A549 (cell line): Measurements from ENCODE around the gene SPRYD7. TPM values are rescaled to one million over a fixed set of nuclear protein-coding genes. Genes with fewer than 3 reads are reported as not detected.
A peak's percentile ranks its signal among the peaks of the same experiment; 100 is the strongest.

Experiments
- ATAC-seq, 2 experiments: fragments of 200-7000 bp in 1 of 2; fragments of >200 bp in 1 of 2; cut with Nextera tagmentation in 1 of 2; cut with Tn5 transposase in 1 of 2; 3 replicates each; pipeline versions ENCODE4 v1.8.0 to v1.9.1; 2018 to 2020; ENCODE audit warnings: mild to moderate bottlenecking in 1 of 2, moderate library complexity in 1 of 2
- CTCF ChIA-PET: fragments of 300-600 bp; sonication (Branson Sonifier 250); formaldehyde crosslinking; extraction: SDS; loops from one replicate; lab custom pipeline; 2021; ENCODE audit warnings: antibody characterized with exemption, inconsistent platforms; lab: Yijun Ruan, JAX
- POLR2A ChIA-PET: fragments of 350-600 bp; formaldehyde crosslinking; extraction: SDS; loops from one replicate; lab custom pipeline; 2021; ENCODE audit warnings: antibody characterized with exemption, inconsistent platforms; lab: Yijun Ruan, JAX
- DNase-seq, 2 experiments: peaks; one replicate each; pipeline versions ENCODE4 v3.0.0 to v3.0.0-alpha.2; 2011 to 2016; ENCODE audit warnings: low read depth in 1 of 2, low spot score in 1 of 2
- FAIRE-seq: peaks from 2 replicates; lab custom pipeline; 2011; peaks lifted over from hg19 to GRCh38; lab: Jason Lieb, UNC
- H3K27ac ChIP-seq, 2 experiments: fragments of >200 bp; sonication (Bioruptor Twin); formaldehyde crosslinking; 3 replicates each; pipeline ENCODE4 v1.5.1; 2016 to 2017
- H3K4me1 ChIP-seq: fragments of >200 bp; sonication (Bioruptor Twin); formaldehyde crosslinking; 3 replicates; pipeline ENCODE4 v1.6.1; 2016
- H3K4me2 ChIP-seq: fragments of >200 bp; sonication (Bioruptor Twin); formaldehyde crosslinking; 3 replicates; pipeline ENCODE4 v1.6.1; 2016
- H3K4me3 ChIP-seq: fragments of >200 bp; sonication (Bioruptor Twin); formaldehyde crosslinking; 3 replicates; pipeline ENCODE4 v1.5.1; 2016
- H3K9me3 ChIP-seq: fragments of >200 bp; sonication (Bioruptor Twin); formaldehyde crosslinking; 3 replicates; pipeline ENCODE4 v1.6.1; 2016
- ATOH8 ChIP-seq: fragments of 250-450 bp; sonication (Bioruptor Pico); IDR thresholded peaks from 2 replicates; pipeline ENCODE4 v1.5.0; 2020; ENCODE audit warnings: low read depth, mild to moderate bottlenecking, moderate library complexity
- CBX2 ChIP-seq: fragments of 200-600 bp; sonication (generic); IDR thresholded peaks from 2 replicates; pipeline ENCODE4 v1.6.1; 2016; ENCODE audit warnings: low read depth, mild to moderate bottlenecking, borderline replicate concordance
- CEBPB ChIP-seq, 2 experiments: fragments of >200 bp in 1 of 2; sonication (Bioruptor Twin) in 1 of 2; formaldehyde crosslinking in 1 of 2; IDR thresholded peaks; 2 replicates each; pipeline ENCODE4 v1.6.1; 2012 to 2016
- E2F6 ChIP-seq: IDR thresholded peaks from 2 replicates; pipeline ENCODE4 v1.6.1; 2012; ENCODE audit warnings: low read depth, borderline replicate concordance
- ESRRA ChIP-seq: fragments of 150-350 bp; IDR thresholded peaks from 2 replicates; pipeline ENCODE4 v1.6.1; 2014; ENCODE audit warnings: mild to moderate bottlenecking, low read length, borderline replicate concordance
- FOSB ChIP-seq: fragments of 250-450 bp; sonication (Bioruptor Pico); IDR thresholded peaks from 2 replicates; pipeline ENCODE4 v1.5.0; 2020; ENCODE audit warnings: mild to moderate bottlenecking, moderate library complexity
- FOSL2 ChIP-seq, 2 experiments: fragments of 450-650 bp in 1 of 2; fragments of >200 bp in 1 of 2; sonication (Bioruptor Twin) in 1 of 2; formaldehyde crosslinking; IDR thresholded peaks; 2 replicates each; pipeline versions ENCODE4 v1.5.0 to v1.6.1; 2016 to 2020; ENCODE audit warnings: mild to moderate bottlenecking in 1 of 2, moderate library complexity in 1 of 2
- GATA3 ChIP-seq: IDR thresholded peaks from 2 replicates; pipeline ENCODE4 v1.6.1; 2012; ENCODE audit warnings: borderline replicate concordance
- HDAC2 ChIP-seq: fragments of 200-600 bp; sonication (generic); IDR thresholded peaks from 2 replicates; pipeline ENCODE4 v1.6.1; 2016
- HES2 ChIP-seq: fragments of >200 bp; sonication (Bioruptor Twin); formaldehyde crosslinking; IDR thresholded peaks from 2 replicates; pipeline ENCODE4 v1.6.1; 2016
- HOXA7 ChIP-seq: fragments of 250-450 bp; sonication (Bioruptor Pico); IDR thresholded peaks from 2 replicates; pipeline ENCODE4 v1.5.0; 2020; ENCODE audit warnings: mild to moderate bottlenecking, moderate library complexity
- KDM5A ChIP-seq: fragments of 200-600 bp; sonication (generic); IDR thresholded peaks from 2 replicates; pipeline ENCODE4 v1.6.1; 2016; ENCODE audit warnings: antibody characterized with exemption, mild to moderate bottlenecking
- MAX ChIP-seq: IDR thresholded peaks from 2 replicates; pipeline ENCODE4 v1.6.1; 2012
- MAZ ChIP-seq: fragments of 150-350 bp; IDR thresholded peaks from 2 replicates; pipeline ENCODE4 v1.6.1; 2014; ENCODE audit warnings: antibody characterized with exemption, low read depth, low read length, borderline replicate concordance
- MYC ChIP-seq: IDR thresholded peaks from 2 replicates; pipeline ENCODE4 v1.6.1; 2012; ENCODE audit warnings: mild to moderate bottlenecking, inconsistent platforms, low read length, improper control_type of control experiment, borderline replicate concordance
- NFE2L2 ChIP-seq: fragments of 150-350 bp; conservative IDR thresholded peaks from 2 replicates; pipeline ENCODE4 v1.6.1; 2014; ENCODE audit warnings: low read length
- NPAS2 ChIP-seq: fragments of 250-450 bp; sonication (Bioruptor Pico); IDR thresholded peaks from 2 replicates; pipeline ENCODE4 v1.8.0; 2022; ENCODE audit warnings: mild to moderate bottlenecking, moderate library complexity, borderline replicate concordance
- NR3C1 ChIP-seq: fragments of >200 bp; sonication (Bioruptor Twin); formaldehyde crosslinking; IDR thresholded peaks from 3 replicates; pipeline ENCODE4 v1.6.1; 2017
- PBX3 ChIP-seq: IDR thresholded peaks from 2 replicates; pipeline ENCODE4 v1.6.1; 2012
- RAD21 ChIP-seq, 2 experiments: fragments of >200 bp in 1 of 2; sonication (Bioruptor Twin) in 1 of 2; formaldehyde crosslinking in 1 of 2; IDR thresholded peaks in 1 of 2; conservative IDR thresholded peaks in 1 of 2; 2 replicates in 1 of 2; 3 replicates in 1 of 2; pipeline ENCODE4 v1.6.1; 2012 to 2018; ENCODE audit warnings: inconsistent platforms in 1 of 2
- RFX5 ChIP-seq: fragments of 450-650 bp; IDR thresholded peaks from 2 replicates; pipeline ENCODE4 v1.7.1; 2014; ENCODE audit warnings: antibody characterized with exemption, mild to moderate bottlenecking, moderate library complexity
- SREBF2 ChIP-seq: fragments of 450-650 bp; IDR thresholded peaks from 2 replicates; pipeline ENCODE4 v1.6.1; 2014; ENCODE audit warnings: mild to moderate bottlenecking, moderate library complexity
- TFCP2L1 ChIP-seq: fragments of 250-450 bp; sonication (Bioruptor Pico); IDR thresholded peaks from 2 replicates; pipeline ENCODE4 v1.5.0; 2021; ENCODE audit warnings: mild to moderate bottlenecking
- TP53 ChIP-seq: fragments of 250-450 bp; sonication (Bioruptor Pico); IDR thresholded peaks from 2 replicates; pipeline ENCODE4 v1.5.0; 2021; ENCODE audit warnings: mild to moderate bottlenecking, moderate library complexity
- WGBS: methylation state at CpG from one replicate; pipeline ENCODE4 v1.1.6; 2017; ENCODE audit errors: missing lambda C conversion rate; 5-methylcytosine and 5-hydroxymethylcytosine counted together
- polyA plus RNA-seq, 4 experiments: library from polyadenylated mRNA; depleted of rRNA in 3 of 4; stranded (reverse); fragments of >200 nt; fragmentation: RNase III in 1 of 4; extraction: RNeasy Plus Mini Kit Qiagen cat#74134 plus additional on column Dnase treatment in 1 of 4; gene quantifications; 2 replicates in 3 of 4; 3 replicates in 1 of 4; pipeline ENCODE4 v1.2.3, GENCODE V29; 2011 to 2017
- TF ChIP-seq, protein P1 (sequence below): fragments of >200 bp; sonication (Bioruptor Twin); formaldehyde crosslinking; IDR thresholded peaks from 3 replicates; pipeline ENCODE4 v1.5.1; 2016
- TF ChIP-seq, protein P2 (sequence below): fragments of 200-600 bp; sonication (generic); IDR thresholded peaks from 2 replicates; pipeline ENCODE4 v1.6.1; 2016; ENCODE audit warnings: antibody characterized with exemption, mild to moderate bottlenecking, moderate library complexity

SPRYD7 gene
- polyA plus RNA-seq, 2 of the 4 experiments (the other 2 are of a cell fraction): 11.6 to 13.6 TPM

DNA sequence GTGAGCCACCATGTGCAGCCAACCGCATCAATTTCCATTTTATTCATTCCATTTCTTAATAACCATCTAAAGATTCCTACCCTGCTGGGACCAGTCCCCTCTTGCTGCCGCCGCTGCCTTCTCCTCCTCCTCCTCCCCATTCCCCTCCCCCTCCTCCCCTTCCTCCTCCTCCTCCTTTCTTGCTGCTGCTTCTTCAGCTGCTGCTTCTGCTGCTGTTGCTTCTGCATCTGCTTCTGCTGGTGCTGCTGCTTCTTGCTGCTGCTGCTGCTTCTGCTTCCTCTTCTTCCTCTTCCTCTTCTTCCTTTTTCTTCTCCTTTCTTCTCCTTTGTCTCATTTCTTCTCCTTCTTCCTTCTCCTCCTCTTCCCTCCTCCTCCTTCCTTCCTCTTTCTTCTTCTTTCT is 20.0 kb upstream of the SPRYD7 start:
- Histone ChIP-seq H3K27ac (no peak overlapping the region), H3K9me3 (peaks cover 5% of the 10 kb centered on the region; the same call in 2 of the 3 replicates), H3K4me3 (no peak overlapping the region), H3K4me1 (0 out of 3 replicates have a peak, but pooled peaks cover 7% of the 10 kb centered on the region), H3K4me2 (no peak overlapping the region)
- ATAC-seq: no peak
- no peak for TF ChIP-seq SREBF2
- TF ChIP-seq GATA3: no peak
- TF ChIP-seq E2F6: no peak
- no peak for TF ChIP-seq MAX
- TF ChIP-seq TP53: no peak
- TF ChIP-seq NFE2L2: no peak
- no peak for TF ChIP-seq ESRRA
- TF ChIP-seq PBX3: no peak
- TF ChIP-seq MYC: no peak
- no peak for TF ChIP-seq ATOH8
- no peak for TF ChIP-seq FOSB (CRISPR knock-in tag)
- TF ChIP-seq CEBPB (IDR thresholded peaks at IDR 0.05): no peak
- FAIRE-seq: no peak
- ChIA-PET CTCF (interaction anchor here (3.6 kb wide), 1 partner anchor 20 kb away, joined by 13 read pairs; no protein-coding TSS in a partner anchor), POLR2A (no interaction called here)
- WGBS: 100% methylated on average over 3 of the region's 3 CpGs
- DNase-seq: no peak

- WGBS: 59% methylated on average over 2 of the region's 2 CpGs
- ATAC-seq: no peak
- Histone ChIP-seq H3K4me2 (no peak overlapping the region), H3K27ac (no peak overlapping the region), H3K4me3 (no peak overlapping the region), H3K4me1 (0 out of 3 replicates have a peak, but pooled peaks cover 7% of the 10 kb centered on the region), H3K9me3 (peaks cover 5% of the 10 kb centered on the region; the same call in 2 of the 3 replicates)
- TF ChIP-seq HOXA7 (CRISPR knock-in tag) (no peak), HDAC2 (no peak), RFX5 (no peak), TFCP2L1 (CRISPR knock-in tag) (no peak), KDM5A (no peak), HES2 (no peak), NFE2L2 (no peak), NPAS2 (no peak), NR3C1 (no peak), MAZ (no peak), FOSL2 (IDR thresholded peaks at IDR 0.05) (no peak), FOSL2 (CRISPR knock-in tag; IDR thresholded peaks at IDR 0.05) (no peak), CBX2 (no peak), RAD21 (conservative IDR thresholded peaks at IDR 0.05 in 1 of 2, IDR thresholded peaks at IDR 0.05 in 1 of 2) (no peak)
- TF ChIP-seq, protein P1, sequence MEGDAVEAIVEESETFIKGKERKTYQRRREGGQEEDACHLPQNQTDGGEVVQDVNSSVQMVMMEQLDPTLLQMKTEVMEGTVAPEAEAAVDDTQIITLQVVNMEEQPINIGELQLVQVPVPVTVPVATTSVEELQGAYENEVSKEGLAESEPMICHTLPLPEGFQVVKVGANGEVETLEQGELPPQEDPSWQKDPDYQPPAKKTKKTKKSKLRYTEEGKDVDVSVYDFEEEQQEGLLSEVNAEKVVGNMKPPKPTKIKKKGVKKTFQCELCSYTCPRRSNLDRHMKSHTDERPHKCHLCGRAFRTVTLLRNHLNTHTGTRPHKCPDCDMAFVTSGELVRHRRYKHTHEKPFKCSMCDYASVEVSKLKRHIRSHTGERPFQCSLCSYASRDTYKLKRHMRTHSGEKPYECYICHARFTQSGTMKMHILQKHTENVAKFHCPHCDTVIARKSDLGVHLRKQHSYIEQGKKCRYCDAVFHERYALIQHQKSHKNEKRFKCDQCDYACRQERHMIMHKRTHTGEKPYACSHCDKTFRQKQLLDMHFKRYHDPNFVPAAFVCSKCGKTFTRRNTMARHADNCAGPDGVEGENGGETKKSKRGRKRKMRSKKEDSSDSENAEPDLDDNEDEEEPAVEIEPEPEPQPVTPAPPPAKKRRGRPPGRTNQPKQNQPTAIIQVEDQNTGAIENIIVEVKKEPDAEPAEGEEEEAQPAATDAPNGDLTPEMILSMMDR: no peak
- TF ChIP-seq, protein P2, sequence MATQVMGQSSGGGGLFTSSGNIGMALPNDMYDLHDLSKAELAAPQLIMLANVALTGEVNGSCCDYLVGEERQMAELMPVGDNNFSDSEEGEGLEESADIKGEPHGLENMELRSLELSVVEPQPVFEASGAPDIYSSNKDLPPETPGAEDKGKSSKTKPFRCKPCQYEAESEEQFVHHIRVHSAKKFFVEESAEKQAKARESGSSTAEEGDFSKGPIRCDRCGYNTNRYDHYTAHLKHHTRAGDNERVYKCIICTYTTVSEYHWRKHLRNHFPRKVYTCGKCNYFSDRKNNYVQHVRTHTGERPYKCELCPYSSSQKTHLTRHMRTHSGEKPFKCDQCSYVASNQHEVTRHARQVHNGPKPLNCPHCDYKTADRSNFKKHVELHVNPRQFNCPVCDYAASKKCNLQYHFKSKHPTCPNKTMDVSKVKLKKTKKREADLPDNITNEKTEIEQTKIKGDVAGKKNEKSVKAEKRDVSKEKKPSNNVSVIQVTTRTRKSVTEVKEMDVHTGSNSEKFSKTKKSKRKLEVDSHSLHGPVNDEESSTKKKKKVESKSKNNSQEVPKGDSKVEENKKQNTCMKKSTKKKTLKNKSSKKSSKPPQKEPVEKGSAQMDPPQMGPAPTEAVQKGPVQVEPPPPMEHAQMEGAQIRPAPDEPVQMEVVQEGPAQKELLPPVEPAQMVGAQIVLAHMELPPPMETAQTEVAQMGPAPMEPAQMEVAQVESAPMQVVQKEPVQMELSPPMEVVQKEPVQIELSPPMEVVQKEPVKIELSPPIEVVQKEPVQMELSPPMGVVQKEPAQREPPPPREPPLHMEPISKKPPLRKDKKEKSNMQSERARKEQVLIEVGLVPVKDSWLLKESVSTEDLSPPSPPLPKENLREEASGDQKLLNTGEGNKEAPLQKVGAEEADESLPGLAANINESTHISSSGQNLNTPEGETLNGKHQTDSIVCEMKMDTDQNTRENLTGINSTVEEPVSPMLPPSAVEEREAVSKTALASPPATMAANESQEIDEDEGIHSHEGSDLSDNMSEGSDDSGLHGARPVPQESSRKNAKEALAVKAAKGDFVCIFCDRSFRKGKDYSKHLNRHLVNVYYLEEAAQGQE: no peak
- ChIA-PET CTCF (interaction anchor here (1.2 to 3.6 kb wide), 2 partner anchors 19 to 22 kb away, joined by 3 to 13 read pairs; partner anchors contain the start of gene SPRYD7), POLR2A (no interaction called here)
- DNase-seq: peak in 1 of 2 experiments; percentile 7
- FAIRE-seq: no peak
Measured at GRCh38 chr13:49954674-49955455, 18.7 kb upstream of the SPRYD7 start.
